Right atrium auricular region (tissue), 2 donors: ENCODE data around the gene NTN1. TPM values are rescaled to one million over a fixed set of nuclear protein-coding genes. Genes with fewer than 3 reads are reported as not detected.

Experiments used
- DNase-seq: peaks from one replicate; pipeline ENCODE4 v3.0.0-alpha.2; 2019; ENCODE audit warnings: low spot score
- H3K27ac ChIP-seq, 2 donors: fragments of 200-600 bp; sonication (generic); 1 replicate in 1 of 2; 2 replicates in 1 of 2; pipeline ENCODE4 v1.5.1; 2016 to 2019
- H3K27me3 ChIP-seq, 2 donors: fragments of 200-600 bp; sonication (generic); one replicate each; pipeline versions ENCODE4 v1.5.1 to v1.6.0; 2017 to 2019
- H3K36me3 ChIP-seq: fragments of 200-600 bp; sonication (generic); one replicate; pipeline ENCODE4 v1.5.1; 2016
- H3K4me1 ChIP-seq, 2 donors: fragments of 200-600 bp; sonication (generic); one replicate each; pipeline versions ENCODE4 v1.5.1 to v1.6.0; 2017 to 2019
- H3K4me3 ChIP-seq, 2 donors: fragments of 200-600 bp; sonication (generic); 1 replicate in 1 of 2; 2 replicates in 1 of 2; pipeline ENCODE4 v1.5.1; 2017 to 2019; ENCODE audit warnings: mild to moderate bottlenecking in 1 of 2, moderate library complexity in 1 of 2
- H3K9me3 ChIP-seq, 2 donors: fragments of 200-600 bp; sonication (generic); one replicate each; pipeline ENCODE4 v1.5.1; 2019
- CTCF ChIP-seq, 2 donors: fragments of 200-600 bp; sonication (generic); IDR thresholded peaks; one replicate each; pipeline ENCODE4 v1.5.1; 2019; ENCODE audit warnings: antibody characterized with exemption in 2 of 2
- total RNA-seq, 2 donors: library from RNA; depleted of rRNA; stranded (reverse); fragments of >200 nt; gene quantifications; one replicate each; pipeline ENCODE4 v1.1.0, GENCODE V29; 2016

NTN1 gene
- total RNA-seq, 2 donors from 2014 or later = 142 to 163 TPM

GRCh38 chr17:9231449-9232154 is 210.3 kb downstream of the NTN1 start:
- TF ChIP-seq CTCF (IDR thresholded peaks at IDR 0.05) = no peak
- no peaks in the 10 kb centered on the region for H3K27me3 ChIP-seq
- H3K4me1 ChIP-seq = peaks cover 0 to under 1% of the 10 kb centered on the region in 2 donors
- DNase-seq = no peak
- no peaks in the 10 kb centered on the region for H3K36me3 ChIP-seq
- no peaks in the 10 kb centered on the region for H3K9me3 ChIP-seq
- H3K4me3 ChIP-seq = no peak overlapping the region
- no peak overlapping the region for H3K27ac ChIP-seq

GRCh38 chr17:9232155-9232475 is 210.8 kb downstream of the NTN1 start:
- no peaks in the 10 kb centered on the region for H3K36me3 ChIP-seq
- no peaks in the 10 kb centered on the region for H3K9me3 ChIP-seq
- H3K27me3 ChIP-seq = no peaks in the 10 kb centered on the region
- DNase-seq = no peak
- no peak overlapping the region for H3K27ac ChIP-seq
- H3K4me3 ChIP-seq = no peak overlapping the region
- TF ChIP-seq CTCF (IDR thresholded peaks at IDR 0.05) = no peak
- H3K4me1 ChIP-seq = peaks cover 0 to 4% of the 10 kb centered on the region in 2 donors

- Histone ChIP-seq H3K27ac (no peak overlapping the region), H3K4me3 (no peak overlapping the region), H3K9me3 (no peaks in the 10 kb centered on the region), H3K36me3 (no peaks in the 10 kb centered on the region), H3K27me3 (no peaks in the 10 kb centered on the region), H3K4me1 (peaks cover 0 to 9% of the 10 kb centered on the region in 2 donors)
- DNase-seq = no peak
- TF ChIP-seq CTCF (IDR thresholded peaks at IDR 0.05) = no peak
Measured at GRCh38 chr17:9232591-9233270, 211.4 kb downstream of the NTN1 start.

GRCh38 chr17:9233271-9233599 is 211.9 kb downstream of the NTN1 start:
- Histone ChIP-seq H3K27me3 (no peaks in the 10 kb centered on the region), H3K36me3 (no peaks in the 10 kb centered on the region), H3K4me3 (no peak overlapping the region), H3K27ac (no peak overlapping the region), H3K9me3 (no peaks in the 10 kb centered on the region), H3K4me1 (peaks cover 0 to 14% of the 10 kb centered on the region in 2 donors)
- DNase-seq = no peak
- no peak for TF ChIP-seq CTCF (IDR thresholded peaks at IDR 0.05)

GRCh38 chr17:9233761-9234160 is 212.5 kb downstream of the NTN1 start:
- Histone ChIP-seq H3K4me1 (peaks cover 0 to 19% of the 10 kb centered on the region in 2 donors), H3K9me3 (no peaks in the 10 kb centered on the region), H3K36me3 (no peaks in the 10 kb centered on the region), H3K4me3 (no peak overlapping the region), H3K27me3 (no peaks in the 10 kb centered on the region), H3K27ac (no peak overlapping the region)
- DNase-seq = no peak
- no peak for TF ChIP-seq CTCF (IDR thresholded peaks at IDR 0.05)
